ENCODE data around the gene PRRT1B.
A peak's percentile ranks its signal among the peaks of the same experiment; 100 is the strongest.

PRRT1B gene

GRCh38 chr9:131529597-131530545, 15.5 kb upstream of the PRRT1B start:
- H3K4me2 ChIP-seq, result peak overlapping the region; percentile 98

GRCh38 chr9:131530546-131530919, 14.8 kb upstream of the PRRT1B start:
- H3K27ac ChIP-seq, result peak overlapping the region; percentile 89
- H3K36me3 ChIP-seq, result peaks cover 46% of the 10 kb centered on the region
- no peaks in the 10 kb centered on the region for H3K9me3 ChIP-seq
- H3K4me3 ChIP-seq, result peak overlapping the region; percentile 88
- peak overlapping the region; percentile 89 for H3K9ac ChIP-seq
- H3K4me1 ChIP-seq, result peaks cover 55% of the 10 kb centered on the region
- TF ChIP-seq Cebpa-rat (IDR thresholded peaks at IDR 0.05), result no peak
- peak overlapping the region; percentile 98 for H3K4me2 ChIP-seq
- no peaks in the 10 kb centered on the region for H3K27me3 ChIP-seq
- peaks cover 30% of the 10 kb centered on the region for H4K20me1 ChIP-seq

More at GRCh38 chr9:131529597-131530545, 15.5 kb upstream of the PRRT1B start:
- Histone ChIP-seq H3K4me3 (peak overlapping the region; percentile 88), H3K27ac (peak overlapping the region; percentile 89), H4K20me1 (peaks cover 36% of the 10 kb centered on the region), H3K4me1 (peaks cover 52% of the 10 kb centered on the region), H3K27me3 (no peaks in the 10 kb centered on the region), H3K36me3 (peaks cover 53% of the 10 kb centered on the region), H3K9ac (peak overlapping the region; percentile 89), H3K9me3 (no peaks in the 10 kb centered on the region)
- no peak for TF ChIP-seq Cebpa-rat (IDR thresholded peaks at IDR 0.05)

DNA sequence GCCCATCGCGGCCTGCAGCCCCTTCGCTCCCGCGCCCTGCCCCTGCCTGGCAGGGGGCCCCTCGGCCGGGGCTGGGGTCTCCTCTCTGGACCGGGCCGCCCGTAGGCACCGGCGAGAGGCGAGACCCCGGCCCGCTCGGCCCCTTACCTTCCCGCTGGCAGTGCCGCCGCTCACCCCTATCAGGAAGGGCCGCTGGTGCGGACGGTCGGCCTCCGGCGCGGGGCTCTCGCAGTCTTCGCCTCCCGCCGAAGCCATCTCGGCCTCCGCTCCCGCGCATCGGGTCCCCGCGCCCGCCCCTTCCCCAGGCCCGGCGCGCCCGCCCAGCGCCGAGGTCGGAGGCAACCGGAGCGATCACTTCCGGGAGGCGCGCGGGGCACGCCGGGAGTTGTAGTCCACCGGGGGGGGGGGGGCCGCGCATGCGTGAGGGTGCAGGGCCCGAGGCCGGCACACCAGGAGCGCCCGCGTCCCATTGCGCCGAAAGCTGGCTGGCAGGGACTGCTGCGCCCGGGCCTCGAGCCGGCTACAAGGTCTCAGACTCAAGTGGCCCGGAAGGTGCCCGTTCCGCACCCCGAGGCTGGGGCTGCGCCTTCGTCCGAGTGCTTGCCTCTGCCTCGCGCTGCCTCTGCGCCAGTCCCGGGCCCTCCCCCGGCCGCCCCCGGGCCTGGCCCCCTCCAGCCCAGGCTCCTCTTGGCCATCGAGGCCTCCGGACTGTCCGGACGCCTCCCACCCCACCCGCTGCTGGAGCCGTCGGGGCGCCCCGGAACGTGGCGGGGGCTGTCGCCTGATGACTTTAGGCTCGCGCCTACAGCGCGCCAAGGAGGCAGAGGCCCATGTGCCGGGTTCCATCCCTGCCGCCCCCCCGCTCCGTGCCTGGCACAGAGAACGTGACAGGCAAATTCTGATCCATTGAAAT, 14.1 kb upstream of the PRRT1B start, which contains the start of gene UCK1:
TSS of gene UCK1 (minus strand) at position 344 of the 913 bp plus-strand sequence. CDS start at position 255, 89 bp downstream.
- Histone ChIP-seq H3K27ac (peak within 1 kb of the TSS; percentile 89), H4K20me1 (peaks cover 23% of the 10 kb centered on the region), H3K4me3 (peak within 1 kb of the TSS; percentile 88), H3K9me3 (no peaks in the 10 kb centered on the region), H3K27me3 (no peaks in the 10 kb centered on the region), H3K36me3 (peaks cover 39% of the 10 kb centered on the region), H3K9ac (peak within 1 kb of the TSS; percentile 89), H3K4me2 (peak within 1 kb of the TSS; percentile 98), H3K4me1 (peaks cover 59% of the 10 kb centered on the region)
- TF ChIP-seq Cebpa-rat (IDR thresholded peaks at IDR 0.05), result no peak

DNA sequence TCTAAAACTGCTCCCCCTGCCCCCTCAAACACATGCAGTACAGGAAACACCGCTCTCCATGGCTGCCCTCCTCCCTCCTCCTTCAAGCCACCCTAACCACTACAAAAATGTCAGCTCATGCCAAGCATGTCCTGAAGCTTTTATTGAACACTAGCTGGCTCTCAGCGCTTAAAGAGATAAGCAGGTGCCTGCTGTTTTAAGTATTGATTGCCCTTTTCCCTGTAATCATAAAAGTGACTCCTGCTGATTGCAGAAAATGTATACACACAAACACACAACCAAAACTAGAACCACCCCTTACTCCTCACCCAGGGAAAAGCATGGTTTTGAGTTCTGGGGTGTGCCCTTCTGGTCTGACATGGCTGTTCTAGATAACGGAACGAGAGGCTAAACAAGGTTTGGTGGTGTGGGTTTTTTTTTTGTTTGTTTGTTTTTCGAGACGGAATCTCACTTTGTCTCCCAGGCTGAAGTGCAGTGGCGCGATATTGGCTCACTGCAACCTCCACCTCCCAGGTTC, 10.5 kb upstream of the PRRT1B start:
- TF ChIP-seq Cebpa-rat (IDR thresholded peaks at IDR 0.05), result no peak
- Histone ChIP-seq H3K27ac (peak overlapping the region; percentile 16; the same call in 1 of the 2 replicates), H3K9ac (peak overlapping the region; percentile 25; the same call in 1 of the 2 replicates), H3K9me3 (peaks cover 9% of the 10 kb centered on the region), H4K20me1 (peaks cover 8% of the 10 kb centered on the region), H3K4me2 (peak overlapping the region; percentile 79), H3K36me3 (peaks cover 3% of the 10 kb centered on the region), H3K4me1 (peaks cover 65% of the 10 kb centered on the region), H3K27me3 (no peaks in the 10 kb centered on the region), H3K4me3 (peak overlapping the region; percentile 33; the same call in 1 of the 2 replicates)

DNA sequence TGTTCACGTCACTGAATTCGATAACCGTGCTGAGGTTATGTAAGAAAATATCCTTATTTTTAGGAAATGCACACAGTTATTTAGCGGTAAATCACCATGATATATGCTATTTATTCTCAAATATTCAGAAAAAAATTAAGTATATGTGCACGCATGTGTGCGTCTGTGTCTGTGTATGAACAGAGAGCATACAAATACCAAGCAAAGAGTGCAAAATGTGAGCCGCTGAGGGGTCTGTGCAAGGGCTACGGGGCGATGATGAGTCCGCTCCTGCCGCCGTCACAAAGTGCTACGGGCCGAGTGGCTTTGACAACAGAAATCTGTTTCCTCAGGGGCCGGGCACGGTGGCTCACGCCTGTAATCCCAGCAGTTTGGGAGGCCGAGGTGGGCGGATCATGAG, 7.4 kb upstream of the PRRT1B start:
- TF ChIP-seq Cebpa-rat (IDR thresholded peaks at IDR 0.05), result no peak

GRCh38 chr9:131539223-131539923, 6.0 kb upstream of the PRRT1B start:
- H3K27ac ChIP-seq, result no peak overlapping the region
- no peak for TF ChIP-seq Cebpa-rat (IDR thresholded peaks at IDR 0.05)
- H3K9me3 ChIP-seq, result peaks cover 34% of the 10 kb centered on the region

More for the DNA sequence above, 7.4 kb upstream of the PRRT1B start:
- no peaks in the 10 kb centered on the region for H3K36me3 ChIP-seq
- H3K9me3 ChIP-seq, result peaks cover 20% of the 10 kb centered on the region
- H3K9ac ChIP-seq, result no peak overlapping the region
- no peaks in the 10 kb centered on the region for H4K20me1 ChIP-seq
- no peak overlapping the region for H3K4me2 ChIP-seq
- no peaks in the 10 kb centered on the region for H3K27me3 ChIP-seq
- peaks cover 46% of the 10 kb centered on the region for H3K4me1 ChIP-seq
- H3K4me3 ChIP-seq, result no peak overlapping the region
- H3K27ac ChIP-seq, result no peak overlapping the region

DNA sequence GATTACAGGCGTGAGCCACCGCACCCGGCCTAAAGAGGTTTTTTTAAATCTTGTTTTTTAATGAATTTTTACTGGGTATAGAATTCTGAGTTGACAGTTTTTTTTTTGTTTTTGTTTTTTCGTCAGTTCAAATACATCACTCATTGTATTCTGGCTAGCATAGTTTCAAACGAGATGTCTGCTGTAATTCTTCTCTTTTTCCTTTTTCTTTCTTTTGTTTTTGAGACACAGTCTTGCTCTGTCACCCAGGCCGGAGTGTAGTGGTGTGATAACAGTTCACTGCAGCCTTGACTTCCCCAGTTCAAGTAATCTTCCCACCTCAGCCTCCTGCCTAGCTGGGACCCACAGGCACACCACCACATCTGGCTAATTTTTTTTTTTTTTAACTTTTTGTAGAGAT, 2.2 kb upstream of the PRRT1B start:
- H4K20me1 ChIP-seq, result no peaks in the 10 kb centered on the region
- no peaks in the 10 kb centered on the region for H3K36me3 ChIP-seq
- H3K4me2 ChIP-seq, result no peak overlapping the region
- H3K9me3 ChIP-seq, result peaks cover 61% of the 10 kb centered on the region
- no peak overlapping the region for H3K9ac ChIP-seq
- H3K4me1 ChIP-seq, result peaks cover 12% of the 10 kb centered on the region
- H3K27me3 ChIP-seq, result peaks cover 39% of the 10 kb centered on the region
- no peak for TF ChIP-seq Cebpa-rat (IDR thresholded peaks at IDR 0.05)
- no peak overlapping the region for H3K27ac ChIP-seq
- no peak overlapping the region for H3K4me3 ChIP-seq

More at GRCh38 chr9:131539223-131539923, 6.0 kb upstream of the PRRT1B start:
- no peaks in the 10 kb centered on the region for H4K20me1 ChIP-seq
- H3K36me3 ChIP-seq, result no peaks in the 10 kb centered on the region
- H3K4me2 ChIP-seq, result peak overlapping the region; percentile 55
- peaks cover 32% of the 10 kb centered on the region for H3K4me1 ChIP-seq
- no peak overlapping the region for H3K9ac ChIP-seq
- H3K27me3 ChIP-seq, result peaks cover 3% of the 10 kb centered on the region; the same call in 1 of the 2 replicates
- no peak overlapping the region for H3K4me3 ChIP-seq

DNA sequence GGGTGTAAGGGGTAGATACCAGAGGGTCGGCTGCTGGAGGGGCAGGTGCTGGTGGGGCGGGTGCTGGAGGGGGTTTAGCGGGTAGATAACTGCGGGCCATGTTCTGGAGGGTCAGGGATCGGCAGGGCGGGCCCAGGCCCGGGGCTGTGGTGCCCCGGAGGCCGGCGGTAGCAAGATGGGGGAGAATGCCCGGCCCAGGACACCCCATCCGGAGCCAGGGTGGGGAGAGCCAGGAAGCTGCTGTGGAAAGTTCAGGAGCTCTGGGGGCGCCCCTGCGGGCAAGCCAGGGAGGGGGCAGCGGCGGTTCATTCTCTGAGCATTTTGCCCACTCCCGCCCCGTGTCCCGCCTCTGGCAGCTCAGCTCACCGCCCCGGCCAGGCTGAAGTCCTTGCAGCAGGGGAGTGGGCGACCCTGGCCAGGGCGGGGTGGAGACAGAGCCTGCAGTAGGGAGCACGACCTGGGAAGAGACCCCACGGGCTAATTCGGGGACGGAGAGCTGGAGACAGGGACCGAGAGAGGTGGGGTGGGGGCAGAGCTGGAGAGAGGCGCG, 538 bp downstream of the PRRT1B start:
- 0 out of 2 replicates have a peak overlapping the region, but pooled peaks have one; percentile 3 for H3K4me3 ChIP-seq
- no peak overlapping the region for H3K27ac ChIP-seq
- H3K4me2 ChIP-seq, result no peak overlapping the region

More for the DNA sequence above, 538 bp downstream of the PRRT1B start:
- TF ChIP-seq Cebpa-rat (IDR thresholded peaks at IDR 0.05), result no peak
- Histone ChIP-seq H3K9me3 (peaks cover 66% of the 10 kb centered on the region), H3K9ac (no peak overlapping the region), H3K4me1 (no peaks in the 10 kb centered on the region), H3K27me3 (peaks cover 46% of the 10 kb centered on the region), H3K36me3 (no peaks in the 10 kb centered on the region), H4K20me1 (no peaks in the 10 kb centered on the region)
